ENCODE measurements around the gene COL15A1.

Gene COL15A1

GRCh38 chr9:98917746-98918487 is 25.8 kb upstream of the COL15A1 start:
- DNase-seq = no peak

- DNase-seq = no peak
Observed at GRCh38 chr9:98921732-98922131, 22.0 kb upstream of the COL15A1 start.

- DNase-seq = no peak
Observed at GRCh38 chr9:98922721-98923435, 20.8 kb upstream of the COL15A1 start.

- DNase-seq = no peak
Observed at GRCh38 chr9:98923451-98924123, 20.1 kb upstream of the COL15A1 start.

- DNase-seq = no peak
Observed at GRCh38 chr9:98924946-98925820, 18.5 kb upstream of the COL15A1 start.

GRCh38 chr9:98925956-98926355 is 17.8 kb upstream of the COL15A1 start:
- no peak for DNase-seq

GRCh38 chr9:98927724-98928123 is 16.0 kb upstream of the COL15A1 start:
- DNase-seq = no peak

GRCh38 chr9:98929071-98929470 is 14.6 kb upstream of the COL15A1 start:
- no peak for DNase-seq

GRCh38 chr9:98929895-98930341 is 13.8 kb upstream of the COL15A1 start:
- no peak for DNase-seq

- DNase-seq = no peak
Observed at GRCh38 chr9:98930792-98931191, 12.9 kb upstream of the COL15A1 start.

GRCh38 chr9:98931600-98932389 is 11.9 kb upstream of the COL15A1 start:
- DNase-seq = no peak

- no peak for DNase-seq
Observed at GRCh38 chr9:98933185-98933584, 10.5 kb upstream of the COL15A1 start.

GRCh38 chr9:98933890-98934289 is 9.8 kb upstream of the COL15A1 start:
- no peak for DNase-seq

- DNase-seq = no peak
Observed at GRCh38 chr9:98935071-98935505, 8.6 kb upstream of the COL15A1 start.

- no peak for DNase-seq
Observed at GRCh38 chr9:98940276-98940675, 3.4 kb upstream of the COL15A1 start.

GRCh38 chr9:98941946-98942523 is 1.7 kb upstream of the COL15A1 start:
- no peak for DNase-seq

GRCh38 chr9:98942906-98943681 is 613 bp upstream of the COL15A1 start:
- no peak for DNase-seq

GRCh38 chr9:98944057-98944733 is 488 bp downstream of the COL15A1 start:
- no peak for DNase-seq

- DNase-seq = no peak
Observed at GRCh38 chr9:98944734-98945074, 997 bp downstream of the COL15A1 start.

GRCh38 chr9:98949565-98949964 is 5.9 kb downstream of the COL15A1 start:
- no peak for DNase-seq
